ENCODE measurements around the gene LYZL1. TPM values are rescaled to one million over a fixed set of nuclear protein-coding genes. Genes with fewer than 3 reads are reported as not detected.

The LYZL1 gene
- total RNA-seq, 1 experiment from 2014 or later = not detected

- Mint-ChIP-seq H3K27ac (no peak overlapping the region), H3K27me3 (ENCODE audit: low read depth) (no peaks in the 10 kb centered on the region; the same call in none of the 2 replicates), H3K4me3 (no peak overlapping the region), H3K4me1 (peaks cover 6% of the 10 kb centered on the region in 2 experiments; a peak in 3 of 4 replicates), H3K36me3 (ENCODE audit: insufficient read depth in 1 of 3, low read depth in 3 of 3) (peaks cover 29 to 64% (median 43%) of the 10 kb centered on the region in 3 experiments), H3K9me3 (peaks cover 54 to 58% of the 10 kb centered on the region in 2 experiments)
- no peak overlapping the region for H2BK15ac ChIP-seq (ENCODE audit: low read depth, low read length)
- peaks cover 23% of the 10 kb centered on the region for H3K9me3 ChIP-seq (ENCODE audit: control insufficient read depth, low read depth, low read length)
- no peak overlapping the region for H3K4ac ChIP-seq (ENCODE audit: low read depth, low read length)
- no peak overlapping the region for H2BK20ac ChIP-seq (ENCODE audit: low read depth, low read length, poor library complexity, severe bottlenecking)
- H2BK120ac ChIP-seq (ENCODE audit: low read depth, low read length, poor library complexity, severe bottlenecking) = no peak overlapping the region
- no peaks in the 10 kb centered on the region; the same call in 1 of the 2 replicates for H3K79me2 ChIP-seq (ENCODE audit: insufficient read depth, low read length)
- no peaks in the 10 kb centered on the region for H4K20me1 ChIP-seq (ENCODE audit: control insufficient read depth, insufficient read depth, insufficient read length)
- no peak overlapping the region for H3K56ac ChIP-seq (ENCODE audit: insufficient read length, low read depth, low read length)
- no peak overlapping the region for H2BK12ac ChIP-seq (ENCODE audit: insufficient read length, low read depth, low read length)
- no peaks in the 10 kb centered on the region for H3K23me2 ChIP-seq (ENCODE audit: insufficient read length, low read depth, low read length, poor library complexity, severe bottlenecking)
- no peak overlapping the region for H3T11ph ChIP-seq (ENCODE audit: low read length)
- H4K5ac ChIP-seq (ENCODE audit: insufficient read length, low read depth, low read length) = no peak overlapping the region
- H2AK5ac ChIP-seq (ENCODE audit: insufficient read length, low read length) = no peak overlapping the region
- DNase-seq = no peak
- no peaks in the 10 kb centered on the region for H3K79me1 ChIP-seq (ENCODE audit: insufficient read depth, low read depth, low read length, poor library complexity, severe bottlenecking)
- H2BK5ac ChIP-seq (ENCODE audit: insufficient read length, low read length) = no peak overlapping the region
- H3K27ac ChIP-seq (ENCODE audit: insufficient read length, low read depth, low read length) = no peak overlapping the region
- no peak overlapping the region for H4K91ac ChIP-seq (ENCODE audit: insufficient read length, low read depth, low read length)
- H2AFZ ChIP-seq (ENCODE audit: low read length) = no peak overlapping the region
- H4K8ac ChIP-seq (replicated peaks; ENCODE audit: insufficient read length, low read depth, low read length) = no peak overlapping the region
- no peaks in the 10 kb centered on the region for H3K4me1 ChIP-seq (ENCODE audit: insufficient read depth, low read length)
- H3K4me2 ChIP-seq (ENCODE audit: insufficient read depth, insufficient read length, low read length) = no peak overlapping the region
- H3K23ac ChIP-seq (ENCODE audit: insufficient read length, low read depth, low read length) = no peak overlapping the region
- no peak overlapping the region for H3K18ac ChIP-seq (ENCODE audit: insufficient read length, low read depth, low read length)
- no peaks in the 10 kb centered on the region for H3K27me3 ChIP-seq (ENCODE audit: insufficient read depth, low read length)
- no peak overlapping the region for H3K9ac ChIP-seq (ENCODE audit: extremely low read depth, insufficient read length, low read length)
- no peak overlapping the region for H3K14ac ChIP-seq (ENCODE audit: insufficient read depth, low read length)
- no peak for TF ChIP-seq CTCF (conservative IDR thresholded peaks at IDR 0.05)
- WGBS (ENCODE audit: extremely low coverage, insufficient read length, low lambda C conversion rate) = no CpG with 5 or more reads among the region's 1 CpG
These were observed 8.8 kb downstream of the LYZL1 start for GRCh38 chr10:29297678-29298077.

Measured in H9 (cell line).